Left ventricle myocardium inferior (tissue), 1 donor: ENCODE data around the gene C2CD2. TPM values are rescaled to one million over a fixed set of nuclear protein-coding genes. Genes with fewer than 3 reads are reported as not detected.

Source experiments
- DNase-seq: peaks from one replicate; pipeline ENCODE4 v3.0.0-alpha.2; 2020
- H3K27ac ChIP-seq: fragments of 200-600 bp; replicated peaks from 2 replicates; pipeline ENCODE4 v1.8.0; 2021
- H3K27me3 ChIP-seq: fragments of 200-600 bp; 2 replicates; pipeline ENCODE4 v1.8.0; 2021; ENCODE audit warnings: low read depth
- H3K36me3 ChIP-seq: fragments of 200-600 bp; 2 replicates; pipeline ENCODE4 v1.8.0; 2021
- H3K4me1 ChIP-seq: fragments of 200-600 bp; 2 replicates; pipeline ENCODE4 v1.8.0; 2021
- H3K4me3 ChIP-seq: fragments of 200-600 bp; 2 replicates; pipeline ENCODE4 v1.8.0; 2021; ENCODE audit warnings: mild to moderate bottlenecking, moderate library complexity
- H3K9me3 ChIP-seq: fragments of 200-600 bp; replicated peaks from 2 replicates; pipeline ENCODE4 v1.8.0; 2021
- intact Hi-C: fragments of 100-400 bp; cut with micrococcal nuclease; formaldehyde crosslinking; loops from one replicate; pipeline ENCODE4 v1.11.0; 2022
- total RNA-seq: library from RNA; stranded (reverse); fragmentation: NEBNext Ultra II Directional; extraction: Animal tissue kit (Norgen Biotek cat#: 25700); gene quantifications from one replicate; pipeline ENCODE4 v1.2.1, GENCODE V29; 2021
- TF ChIP-seq, protein P1 (sequence below): fragments of 200-600 bp; IDR thresholded peaks from 2 replicates; pipeline ENCODE4 v1.8.0; 2021; ENCODE audit warnings: antibody characterized with exemption, mild to moderate bottlenecking, borderline replicate concordance
- donor health status: DM: no; HTN: yes; CAD: no; lungs with severe emphysema.

C2CD2 gene
- total RNA-seq, 1 donor from 2014 or later = 5.9 TPM

- intact Hi-C loops = no loop called here
- H3K4me1 ChIP-seq = peaks cover 3% of the 10 kb centered on the region
- H3K36me3 ChIP-seq = peaks cover 64% of the 10 kb centered on the region
- DNase-seq = no peak
- no peaks in the 10 kb centered on the region for H3K9me3 ChIP-seq
- no peak overlapping the region for H3K4me3 ChIP-seq
- H3K27ac ChIP-seq = no peak overlapping the region
- TF ChIP-seq, protein P1, sequence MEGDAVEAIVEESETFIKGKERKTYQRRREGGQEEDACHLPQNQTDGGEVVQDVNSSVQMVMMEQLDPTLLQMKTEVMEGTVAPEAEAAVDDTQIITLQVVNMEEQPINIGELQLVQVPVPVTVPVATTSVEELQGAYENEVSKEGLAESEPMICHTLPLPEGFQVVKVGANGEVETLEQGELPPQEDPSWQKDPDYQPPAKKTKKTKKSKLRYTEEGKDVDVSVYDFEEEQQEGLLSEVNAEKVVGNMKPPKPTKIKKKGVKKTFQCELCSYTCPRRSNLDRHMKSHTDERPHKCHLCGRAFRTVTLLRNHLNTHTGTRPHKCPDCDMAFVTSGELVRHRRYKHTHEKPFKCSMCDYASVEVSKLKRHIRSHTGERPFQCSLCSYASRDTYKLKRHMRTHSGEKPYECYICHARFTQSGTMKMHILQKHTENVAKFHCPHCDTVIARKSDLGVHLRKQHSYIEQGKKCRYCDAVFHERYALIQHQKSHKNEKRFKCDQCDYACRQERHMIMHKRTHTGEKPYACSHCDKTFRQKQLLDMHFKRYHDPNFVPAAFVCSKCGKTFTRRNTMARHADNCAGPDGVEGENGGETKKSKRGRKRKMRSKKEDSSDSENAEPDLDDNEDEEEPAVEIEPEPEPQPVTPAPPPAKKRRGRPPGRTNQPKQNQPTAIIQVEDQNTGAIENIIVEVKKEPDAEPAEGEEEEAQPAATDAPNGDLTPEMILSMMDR = no peak
- H3K27me3 ChIP-seq = no peaks in the 10 kb centered on the region
These were observed 54.2 kb downstream of the C2CD2 start for GRCh38 chr21:41899426-41900202.

GRCh38 chr21:41898998-41899397 is 54.8 kb downstream of the C2CD2 start:
- Histone ChIP-seq H3K9me3 (no peaks in the 10 kb centered on the region), H3K36me3 (peaks cover 62% of the 10 kb centered on the region), H3K27me3 (no peaks in the 10 kb centered on the region), H3K4me3 (no peak overlapping the region), H3K4me1 (peaks cover 3% of the 10 kb centered on the region), H3K27ac (no peak overlapping the region)
- TF ChIP-seq, protein P1 = no peak
- DNase-seq = no peak
- intact Hi-C loops = no loop called here

DNA sequence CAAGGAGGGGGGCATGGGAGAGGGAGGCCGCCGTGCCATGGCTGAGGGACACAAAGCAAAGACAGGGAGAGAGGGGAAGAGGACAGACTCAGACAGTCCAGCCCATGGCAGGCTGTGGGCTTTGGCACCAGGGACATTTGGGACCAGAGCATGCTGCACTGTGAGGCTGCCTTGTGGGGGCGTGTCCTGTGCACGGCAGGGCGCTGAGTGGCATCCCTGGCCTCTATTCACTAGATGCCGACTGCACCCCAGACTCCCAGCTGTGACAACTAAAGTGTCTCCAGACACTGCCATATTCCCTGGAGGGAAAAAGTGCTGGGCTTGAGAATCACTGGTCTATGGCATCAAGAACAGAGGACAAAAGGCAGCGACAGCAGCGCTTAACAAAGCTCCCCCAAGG is 56.1 kb downstream of the C2CD2 start:
- no peak overlapping the region for H3K27ac ChIP-seq
- H3K4me3 ChIP-seq = no peak overlapping the region
- no peaks in the 10 kb centered on the region for H3K27me3 ChIP-seq
- no peaks in the 10 kb centered on the region for H3K9me3 ChIP-seq
- H3K36me3 ChIP-seq = peaks cover 53% of the 10 kb centered on the region
- no peak for DNase-seq
- TF ChIP-seq, protein P1 = no peak
- intact Hi-C loops = no loop called here
- H3K4me1 ChIP-seq = peaks cover 3% of the 10 kb centered on the region

DNA sequence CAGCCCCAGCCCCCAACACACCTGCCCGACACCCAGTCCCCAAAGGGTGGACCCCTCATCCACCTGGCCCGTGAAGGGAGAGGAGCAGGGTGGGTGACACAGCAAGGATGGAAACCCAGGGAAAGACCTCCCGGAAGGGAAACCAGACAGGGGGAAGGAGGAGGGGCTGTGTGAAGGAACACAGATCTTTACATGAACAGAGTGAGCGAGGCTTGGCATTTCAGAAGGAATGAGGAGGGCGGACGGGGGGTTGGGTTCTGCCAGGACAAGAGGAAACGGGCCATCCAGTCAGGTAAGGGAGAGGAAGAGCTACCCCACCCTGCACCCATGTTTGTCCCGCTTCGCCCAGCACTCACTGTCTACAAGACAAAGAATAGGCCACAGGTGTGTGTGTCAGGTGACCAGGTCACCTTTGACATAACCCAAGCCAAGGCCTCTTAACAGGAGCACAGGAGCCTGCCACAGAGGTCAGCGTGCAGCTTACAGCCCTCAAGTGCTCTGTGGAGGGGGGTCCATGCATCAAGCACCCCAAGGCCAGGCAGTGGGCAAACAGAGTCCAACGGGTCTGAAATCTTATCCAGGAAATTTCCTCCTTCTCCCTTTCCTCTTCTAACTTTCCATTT is 56.7 kb downstream of the C2CD2 start:
- no peaks in the 10 kb centered on the region for H3K27me3 ChIP-seq

GRCh38 chr21:41895643-41896493 is 58.0 kb downstream of the C2CD2 start:
- Histone ChIP-seq H3K9me3 (no peaks in the 10 kb centered on the region), H3K27me3 (no peaks in the 10 kb centered on the region), H3K4me1 (peaks cover 3% of the 10 kb centered on the region), H3K27ac (peak overlapping the region; percentile 17), H3K4me3 (no peak overlapping the region), H3K36me3 (peaks cover 34% of the 10 kb centered on the region)
- TF ChIP-seq, protein P1 = no peak
- no peak for DNase-seq
- intact Hi-C loops = no loop called here

More for the DNA sequence above, 56.7 kb downstream of the C2CD2 start:
- Histone ChIP-seq H3K9me3 (no peaks in the 10 kb centered on the region), H3K4me3 (no peak overlapping the region), H3K4me1 (peaks cover 3% of the 10 kb centered on the region), H3K36me3 (peaks cover 47% of the 10 kb centered on the region), H3K27ac (no peak overlapping the region)
- no peak for DNase-seq
- intact Hi-C loops = no loop called here
- TF ChIP-seq, protein P1 = no peak
